ENCODE measurements around the gene FLACC1.

Gene FLACC1

DNA sequence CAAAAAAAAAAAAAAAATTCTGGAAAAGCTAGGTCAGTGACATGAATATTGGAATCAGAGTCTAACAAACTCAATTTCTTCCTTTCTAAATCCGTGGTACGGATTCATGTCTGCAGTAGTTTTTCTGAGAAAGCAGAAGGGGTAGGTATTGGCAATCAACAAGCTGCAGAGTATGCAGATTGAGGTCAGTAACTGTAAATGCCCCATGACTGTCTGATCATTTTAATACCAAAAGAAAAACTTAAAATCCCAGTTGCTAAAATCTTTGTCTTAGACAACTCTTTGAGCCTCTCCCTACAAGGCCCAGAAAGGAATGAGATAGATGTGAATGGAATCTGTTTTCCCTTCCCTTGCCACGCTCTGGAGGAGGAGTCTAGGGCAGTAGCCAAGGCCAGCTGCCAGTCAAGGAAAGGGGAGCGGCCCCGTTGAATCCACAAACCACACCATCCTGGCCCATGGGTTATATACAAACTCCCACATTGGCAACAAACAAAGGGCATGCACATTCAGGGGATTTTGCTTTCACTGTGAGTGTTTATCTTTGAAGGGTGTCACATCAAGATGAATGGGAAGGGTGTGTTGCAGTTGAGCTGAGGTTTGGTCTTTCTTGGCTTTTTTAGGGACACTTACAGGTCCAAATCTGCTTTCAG, 102.9 kb downstream of the FLACC1 start:
- no peak for DNase-seq (ENCODE audit: extremely low spot score)
- TF ChIP-seq, protein P1, sequence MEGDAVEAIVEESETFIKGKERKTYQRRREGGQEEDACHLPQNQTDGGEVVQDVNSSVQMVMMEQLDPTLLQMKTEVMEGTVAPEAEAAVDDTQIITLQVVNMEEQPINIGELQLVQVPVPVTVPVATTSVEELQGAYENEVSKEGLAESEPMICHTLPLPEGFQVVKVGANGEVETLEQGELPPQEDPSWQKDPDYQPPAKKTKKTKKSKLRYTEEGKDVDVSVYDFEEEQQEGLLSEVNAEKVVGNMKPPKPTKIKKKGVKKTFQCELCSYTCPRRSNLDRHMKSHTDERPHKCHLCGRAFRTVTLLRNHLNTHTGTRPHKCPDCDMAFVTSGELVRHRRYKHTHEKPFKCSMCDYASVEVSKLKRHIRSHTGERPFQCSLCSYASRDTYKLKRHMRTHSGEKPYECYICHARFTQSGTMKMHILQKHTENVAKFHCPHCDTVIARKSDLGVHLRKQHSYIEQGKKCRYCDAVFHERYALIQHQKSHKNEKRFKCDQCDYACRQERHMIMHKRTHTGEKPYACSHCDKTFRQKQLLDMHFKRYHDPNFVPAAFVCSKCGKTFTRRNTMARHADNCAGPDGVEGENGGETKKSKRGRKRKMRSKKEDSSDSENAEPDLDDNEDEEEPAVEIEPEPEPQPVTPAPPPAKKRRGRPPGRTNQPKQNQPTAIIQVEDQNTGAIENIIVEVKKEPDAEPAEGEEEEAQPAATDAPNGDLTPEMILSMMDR (IDR thresholded peaks at IDR 0.05; ENCODE audit: control extremely low read depth, extremely low read depth, low read depth, missing control alignments), result no peak
- CTCF ChIA-PET, result interaction anchor here (4.4 kb wide), 1 partner anchor 21 kb away, joined by 35 read pairs; no protein-coding TSS in a partner anchor
- POLR2A ChIA-PET, result no interaction called here

DNA sequence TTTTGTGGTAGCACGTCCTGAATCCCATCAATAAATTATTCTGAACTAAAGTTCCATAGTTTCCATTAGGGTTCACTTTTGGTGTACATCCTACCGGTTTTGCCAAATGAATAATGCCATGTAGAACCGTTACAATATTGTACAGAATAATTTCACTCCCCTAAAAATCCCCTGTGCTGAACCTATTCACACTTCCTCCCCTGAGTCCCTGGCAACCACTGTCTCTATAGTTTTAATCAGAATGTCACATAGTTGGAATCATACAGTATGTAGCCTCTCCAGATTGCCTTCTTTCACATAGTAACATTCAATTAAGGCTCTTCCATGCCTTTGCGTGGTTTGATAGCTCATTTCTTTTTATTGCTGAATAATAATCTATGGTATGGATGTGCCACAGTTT, 106.4 kb downstream of the FLACC1 start:
- TF ChIP-seq, protein P1 (IDR thresholded peaks at IDR 0.05; ENCODE audit: control extremely low read depth, extremely low read depth, low read depth, missing control alignments), result no peak
- ChIA-PET POLR2A (no interaction called here), CTCF (interaction anchor here (1.4 to 2.0 kb wide), 2 partner anchors 14 to 18 kb away, joined by 6 to 17 read pairs; no protein-coding TSS in a partner anchor)
- no peak for DNase-seq (ENCODE audit: extremely low spot score)

DNA sequence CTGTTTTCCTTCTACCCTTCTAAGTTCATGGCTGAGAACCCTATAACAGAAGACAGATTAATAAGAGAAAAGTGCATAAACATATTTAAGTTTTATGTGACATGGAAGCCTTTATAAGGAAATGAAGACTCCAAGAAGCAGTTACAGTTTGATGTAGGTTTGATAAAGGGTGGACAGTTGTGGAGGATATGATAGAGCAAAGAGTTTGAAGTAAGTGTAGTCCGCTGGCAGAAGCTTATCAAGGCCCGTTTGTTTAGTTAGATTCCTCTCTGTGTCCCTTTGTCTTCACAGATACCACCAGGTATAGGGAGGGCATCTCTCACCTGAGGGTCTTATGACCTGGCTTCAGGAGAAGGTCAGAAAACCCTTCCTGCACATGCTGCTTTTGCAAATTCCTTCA, 107.3 kb downstream of the FLACC1 start:
- DNase-seq (ENCODE audit: extremely low spot score), result no peak
- TF ChIP-seq, protein P1 (IDR thresholded peaks at IDR 0.05; ENCODE audit: control extremely low read depth, extremely low read depth, low read depth, missing control alignments), result no peak
- ChIA-PET POLR2A (no interaction called here), CTCF (interaction anchor here (1.4 kb wide), 1 partner anchor 13 kb away, joined by 5 read pairs; no protein-coding TSS in a partner anchor)

DNA sequence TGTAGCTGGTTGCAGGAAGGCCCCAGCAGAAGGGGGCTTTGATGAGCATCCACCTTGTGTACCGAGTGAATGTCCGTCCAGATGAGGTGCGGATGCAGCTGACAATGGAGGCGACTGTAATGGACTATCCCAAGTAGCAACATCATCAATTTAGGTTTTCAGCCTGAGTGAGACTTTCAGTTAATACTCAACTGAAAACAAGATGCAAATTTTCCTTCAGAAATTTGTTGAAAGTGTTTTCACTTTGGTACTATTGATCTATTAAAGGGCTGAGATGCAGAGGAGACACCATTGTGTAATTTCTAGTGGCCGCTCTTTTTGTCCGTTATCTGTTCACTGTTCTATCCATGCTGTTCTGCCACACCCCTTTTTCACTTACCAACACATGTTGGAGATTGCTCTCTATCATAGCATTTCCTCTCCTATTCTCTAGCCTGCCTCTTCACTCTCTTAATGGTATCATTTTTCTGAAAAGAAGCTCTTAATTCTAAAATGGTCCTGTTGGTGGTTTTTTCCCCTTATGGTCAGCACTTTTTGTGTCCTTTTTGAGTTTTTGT, 108.8 kb downstream of the FLACC1 start:
- POLR2A ChIA-PET, result no interaction called here
- TF ChIP-seq, protein P1 (IDR thresholded peaks at IDR 0.05; ENCODE audit: control extremely low read depth, extremely low read depth, low read depth, missing control alignments), result no peak
- CTCF ChIA-PET, result interaction anchor here (1.6 kb wide), 1 partner anchor 16 kb away, joined by 7 read pairs; no protein-coding TSS in a partner anchor
- no peak for DNase-seq (ENCODE audit: extremely low spot score)

DNA sequence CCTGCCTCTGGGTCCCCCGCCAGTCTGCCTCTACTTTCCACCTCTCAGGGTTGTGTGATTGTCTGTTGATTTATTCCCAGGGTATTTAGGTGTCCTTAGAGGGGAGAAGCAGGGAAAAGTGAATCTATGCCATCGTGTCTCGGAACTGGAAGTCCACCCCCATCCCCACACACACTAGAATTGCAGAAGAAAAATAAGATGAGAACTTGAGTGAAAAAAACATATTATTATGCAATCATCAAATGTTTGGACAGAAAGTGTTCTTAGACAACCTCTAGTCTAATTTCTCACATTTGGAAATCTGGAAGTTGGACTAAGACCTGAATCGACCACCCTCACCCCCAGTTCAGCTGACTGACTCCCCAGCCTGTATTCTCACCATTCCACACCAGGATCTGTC, 110.9 kb downstream of the FLACC1 start:
- no peak for DNase-seq (ENCODE audit: extremely low spot score)
- ChIA-PET POLR2A (interaction anchor here (0.7 kb wide), 1 partner anchor 1033 kb away, joined by 5 read pairs; no protein-coding TSS in a partner anchor), CTCF (interaction anchor here (0.9 to 1.9 kb wide), 3 partner anchors 8 to 118 kb away, joined by 3 to 10 read pairs (median 5); no protein-coding TSS in a partner anchor)
- TF ChIP-seq, protein P1 (IDR thresholded peaks at IDR 0.05; ENCODE audit: control extremely low read depth, extremely low read depth, low read depth, missing control alignments), result no peak

DNA sequence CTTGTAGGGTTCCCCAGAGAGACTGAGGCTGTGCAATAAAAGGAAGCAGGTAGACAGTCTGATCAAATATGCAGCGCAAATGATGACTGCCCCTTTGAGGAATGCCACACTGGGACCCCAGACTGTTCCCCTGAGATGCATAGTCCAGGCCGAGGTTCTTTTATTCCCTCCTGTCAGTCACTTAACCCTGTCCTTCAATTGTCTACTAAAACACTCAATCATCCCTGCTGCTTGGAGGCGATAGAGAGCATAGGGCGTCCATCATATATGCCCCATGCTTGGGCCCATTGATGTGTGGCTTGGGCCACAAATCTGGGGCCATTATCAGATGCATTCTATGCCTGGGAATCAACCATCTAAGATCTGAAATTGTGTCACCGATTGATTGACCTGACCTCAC, 112.3 kb downstream of the FLACC1 start:
- CTCF ChIA-PET, result interaction anchor here (3.4 kb wide), 1 partner anchor 12 kb away, joined by 24 read pairs; no protein-coding TSS in a partner anchor
- POLR2A ChIA-PET, result no interaction called here
- no peak for DNase-seq (ENCODE audit: extremely low spot score)
- TF ChIP-seq, protein P1 (IDR thresholded peaks at IDR 0.05; ENCODE audit: control extremely low read depth, extremely low read depth, low read depth, missing control alignments), result no peak
